ENCODE results near the gene TBX2.

TBX2 gene

GRCh38 chr17:61388561-61389356 is 10.9 kb upstream of the TBX2 start:
- Mint-ChIP-seq H3K4me3 (no peak overlapping the region), H3K27ac (no peak overlapping the region)
- DNase-seq = no peak

GRCh38 chr17:61389670-61390478 is 9.8 kb upstream of the TBX2 start:
- no peak overlapping the region for H3K4me3 Mint-ChIP-seq
- H3K4me1 Mint-ChIP-seq = peaks cover 56% of the 10 kb centered on the region
- no peaks in the 10 kb centered on the region for H3K36me3 Mint-ChIP-seq (ENCODE audit: low read depth)
- H3K9me3 Mint-ChIP-seq = no peaks in the 10 kb centered on the region
- H3K27me3 Mint-ChIP-seq (ENCODE audit: low read depth, poor library complexity) = peaks cover 51% of the 10 kb centered on the region
- peak; percentile 88 for TF ChIP-seq CTCF (IDR thresholded peaks at IDR 0.05)
- DNase-seq = peak; percentile 83
- H3K27ac Mint-ChIP-seq = no peak overlapping the region

More at GRCh38 chr17:61388561-61389356, 10.9 kb upstream of the TBX2 start:
- Mint-ChIP-seq H3K9me3 (no peaks in the 10 kb centered on the region), H3K4me1 (peaks cover 57% of the 10 kb centered on the region), H3K36me3 (ENCODE audit: low read depth) (no peaks in the 10 kb centered on the region), H3K27me3 (ENCODE audit: low read depth, poor library complexity) (peaks cover 39% of the 10 kb centered on the region)
- no peak for TF ChIP-seq CTCF (IDR thresholded peaks at IDR 0.05)

GRCh38 chr17:61390479-61390791 is 9.2 kb upstream of the TBX2 start:
- DNase-seq = no peak
- no peak for TF ChIP-seq CTCF (IDR thresholded peaks at IDR 0.05)
- H3K27me3 Mint-ChIP-seq (ENCODE audit: low read depth, poor library complexity) = peaks cover 53% of the 10 kb centered on the region
- H3K27ac Mint-ChIP-seq = no peak overlapping the region
- no peaks in the 10 kb centered on the region for H3K9me3 Mint-ChIP-seq
- no peak overlapping the region for H3K4me3 Mint-ChIP-seq
- H3K4me1 Mint-ChIP-seq = peaks cover 50% of the 10 kb centered on the region
- H3K36me3 Mint-ChIP-seq (ENCODE audit: low read depth) = no peaks in the 10 kb centered on the region

- peaks cover 66% of the 10 kb centered on the region for H3K27me3 Mint-ChIP-seq (ENCODE audit: low read depth, poor library complexity)
- H3K4me3 Mint-ChIP-seq = no peak overlapping the region
- no peak for TF ChIP-seq CTCF (IDR thresholded peaks at IDR 0.05)
- peaks cover 44% of the 10 kb centered on the region for H3K4me1 Mint-ChIP-seq
- H3K27ac Mint-ChIP-seq = no peak overlapping the region
- no peaks in the 10 kb centered on the region for H3K36me3 Mint-ChIP-seq (ENCODE audit: low read depth)
- H3K9me3 Mint-ChIP-seq = no peaks in the 10 kb centered on the region
- DNase-seq = no peak
Measured at GRCh38 chr17:61391595-61392291, 7.9 kb upstream of the TBX2 start.

- Mint-ChIP-seq H3K4me1 (peaks cover 44% of the 10 kb centered on the region), H3K27ac (no peak overlapping the region), H3K9me3 (no peaks in the 10 kb centered on the region), H3K27me3 (ENCODE audit: low read depth, poor library complexity) (peaks cover 69% of the 10 kb centered on the region), H3K36me3 (ENCODE audit: low read depth) (no peaks in the 10 kb centered on the region), H3K4me3 (no peak overlapping the region)
- no peak for DNase-seq
- no peak for TF ChIP-seq CTCF (IDR thresholded peaks at IDR 0.05)
Measured at GRCh38 chr17:61392679-61393078, 7.0 kb upstream of the TBX2 start.
